Thoracic aorta (tissue), 2 donors: ENCODE results near the gene ANO1. TPM values are rescaled to one million over a fixed set of nuclear protein-coding genes. Genes with fewer than 3 reads are reported as not detected.

Source experiments
- ATAC-seq: fragments of 150-250 bp; one replicate; pipeline ENCODE4 v1.8.0; 2017; ENCODE audit warnings: low read depth; ENCODE audit not compliant: insufficient number of reproducible peaks, low FRiP score
- DNase-seq: peaks from one replicate; pipeline ENCODE4 v3.0.0-alpha.2; 2020; ENCODE audit warnings: low spot score
- H3K27ac ChIP-seq, 2 donors: fragments of 200-600 bp; sonication (generic); 1 replicate in 1 of 2; 2 replicates in 1 of 2; pipeline ENCODE4 v1.5.1; 2016; ENCODE audit warnings: mild to moderate bottlenecking in 2 of 2, moderate library complexity in 2 of 2
- H3K27me3 ChIP-seq: fragments of 200-600 bp; sonication (generic); replicated peaks from 2 replicates; pipeline ENCODE4 v1.6.0; 2016; ENCODE audit warnings: mild to moderate bottlenecking; ENCODE audit not compliant: insufficient read depth
- H3K36me3 ChIP-seq: fragments of 200-600 bp; sonication (generic); one replicate; pipeline ENCODE4 v1.5.1; 2016
- H3K4me1 ChIP-seq, 2 donors: fragments of 200-600 bp; sonication (generic); 1 replicate in 1 of 2; 2 replicates in 1 of 2; pipeline versions ENCODE4 v1.5.1 to v1.6.0; 2016; ENCODE audit warnings: low read depth in 2 of 2, mild to moderate bottlenecking in 1 of 2; ENCODE audit not compliant: control insufficient read depth in 1 of 2
- H3K4me3 ChIP-seq: fragments of 200-600 bp; sonication (generic); 2 replicates; pipeline ENCODE4 v1.5.1; 2016; ENCODE audit warnings: mild to moderate bottlenecking
- H3K9me3 ChIP-seq: fragments of 200-600 bp; sonication (generic); 2 replicates; pipeline ENCODE4 v1.5.1; 2016
- CTCF ChIP-seq: fragments of 200-600 bp; sonication (generic); IDR thresholded peaks from one replicate; pipeline ENCODE4 v1.5.1; 2019; ENCODE audit warnings: antibody characterized with exemption
- total RNA-seq, 2 donors: library from RNA; depleted of rRNA; stranded (reverse); fragments of >200 nt; gene quantifications; one replicate each; pipeline versions ENCODE4 v1.1.0 to v1.2.3, GENCODE V29; 2016

The ANO1 gene
- total RNA-seq, 2 donors from 2014 or later = 122 to 161 TPM

- Histone ChIP-seq H3K4me3 (no peak overlapping the region), H3K9me3 (no peaks in the 10 kb centered on the region), H3K4me1 (peaks cover 26 to 87% of the 10 kb centered on the region in 2 donors), H3K36me3 (peaks cover 7% of the 10 kb centered on the region), H3K27ac (peak overlapping the region; percentile 68 to 88), H3K27me3 (no peaks in the 10 kb centered on the region)
- ATAC-seq = no peak
- TF ChIP-seq CTCF = no peak
- DNase-seq = no peak
Measured at GRCh38 chr11:70104961-70105360, 26.8 kb downstream of the ANO1 start.

GRCh38 chr11:70105369-70105754 is 27.2 kb downstream of the ANO1 start:
- H3K4me3 ChIP-seq = no peak overlapping the region
- H3K4me1 ChIP-seq = peaks cover 22 to 83% of the 10 kb centered on the region in 2 donors
- H3K27me3 ChIP-seq = no peaks in the 10 kb centered on the region
- no peak for TF ChIP-seq CTCF
- peaks cover 7% of the 10 kb centered on the region for H3K36me3 ChIP-seq
- DNase-seq (no peak), ATAC-seq (no peak)
- no peaks in the 10 kb centered on the region for H3K9me3 ChIP-seq
- peak overlapping the region; percentile 68 to 88 for H3K27ac ChIP-seq

- DNase-seq (no peak), ATAC-seq (no peak)
- Histone ChIP-seq H3K27me3 (no peaks in the 10 kb centered on the region), H3K4me1 (peaks cover 21 to 79% of the 10 kb centered on the region in 2 donors), H3K9me3 (no peaks in the 10 kb centered on the region), H3K4me3 (no peak overlapping the region), H3K36me3 (peaks cover 13% of the 10 kb centered on the region), H3K27ac (peak overlapping the region; percentile 68 to 88)
- peak; percentile 38 for TF ChIP-seq CTCF
Measured at GRCh38 chr11:70105755-70106571, 27.8 kb downstream of the ANO1 start.

- H3K27ac ChIP-seq = peak overlapping the region; percentile 68 to 88
- TF ChIP-seq CTCF = no peak
- ATAC-seq = no peak
- DNase-seq = no peak
- no peaks in the 10 kb centered on the region for H3K9me3 ChIP-seq
- H3K4me1 ChIP-seq = peaks cover 21 to 79% of the 10 kb centered on the region in 2 donors
- no peaks in the 10 kb centered on the region for H3K27me3 ChIP-seq
- H3K36me3 ChIP-seq = peaks cover 19% of the 10 kb centered on the region
- no peak overlapping the region for H3K4me3 ChIP-seq
Measured at GRCh38 chr11:70106757-70107156, 28.6 kb downstream of the ANO1 start.

GRCh38 chr11:70107191-70107590 is 29.1 kb downstream of the ANO1 start:
- Histone ChIP-seq H3K27ac (peak overlapping the region; percentile 68 to 88), H3K4me1 (peaks cover 21 to 77% of the 10 kb centered on the region in 2 donors), H3K36me3 (peaks cover 23% of the 10 kb centered on the region), H3K4me3 (no peak overlapping the region), H3K9me3 (no peaks in the 10 kb centered on the region), H3K27me3 (no peaks in the 10 kb centered on the region)
- ATAC-seq (no peak), DNase-seq (no peak)
- no peak for TF ChIP-seq CTCF
